GM18858 (cell line): Measurements from ENCODE around the gene DENND1A.

Source experiments
- ATAC-seq: cut with Tn5 transposase; IDR thresholded peaks from one replicate; pipeline ENCODE4 v1.9.1; 2021; ENCODE audit not compliant: unreplicated experiment

DENND1A gene

GRCh38 chr9:123550012-123550411 lies 379.9 kb downstream of the DENND1A start:
- ATAC-seq: no peak

DNA sequence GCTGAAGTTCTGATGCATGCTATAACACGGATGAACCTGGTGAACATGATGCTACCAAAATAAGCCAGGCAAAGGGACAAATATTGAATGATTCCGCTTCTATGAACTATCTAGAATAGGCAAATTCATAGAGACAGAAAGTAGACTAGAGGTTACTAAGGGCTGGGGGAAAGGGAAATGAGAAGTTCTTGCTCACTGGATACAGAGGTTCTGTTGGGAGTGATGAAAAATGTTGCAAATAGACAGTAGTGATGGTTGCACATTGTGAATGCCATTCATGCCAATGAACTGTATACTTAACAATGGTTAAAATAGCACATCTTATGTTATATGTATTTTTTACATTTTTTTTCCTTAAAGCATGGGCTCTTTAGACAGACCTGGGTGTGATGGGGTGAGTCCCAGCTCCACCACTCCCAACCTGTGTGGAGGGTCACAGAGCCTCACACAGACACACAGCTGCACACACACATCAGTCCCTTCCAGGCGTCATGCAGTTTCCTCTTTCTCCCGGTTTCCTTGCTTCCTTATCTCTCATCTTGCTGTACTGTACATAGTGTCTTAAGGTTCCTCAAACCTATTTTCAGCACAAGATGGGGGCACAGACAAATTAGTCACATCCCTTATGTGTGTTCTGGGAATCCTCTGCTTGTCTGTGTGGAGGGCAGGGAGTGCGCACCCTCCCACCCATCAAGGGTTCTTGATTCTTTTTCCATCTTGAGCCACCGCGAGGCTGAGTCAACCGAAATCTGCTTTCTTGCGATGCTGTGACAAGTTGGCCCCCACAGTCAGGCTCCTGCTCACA lies 381.0 kb downstream of the DENND1A start:
- ATAC-seq: no peak

DNA sequence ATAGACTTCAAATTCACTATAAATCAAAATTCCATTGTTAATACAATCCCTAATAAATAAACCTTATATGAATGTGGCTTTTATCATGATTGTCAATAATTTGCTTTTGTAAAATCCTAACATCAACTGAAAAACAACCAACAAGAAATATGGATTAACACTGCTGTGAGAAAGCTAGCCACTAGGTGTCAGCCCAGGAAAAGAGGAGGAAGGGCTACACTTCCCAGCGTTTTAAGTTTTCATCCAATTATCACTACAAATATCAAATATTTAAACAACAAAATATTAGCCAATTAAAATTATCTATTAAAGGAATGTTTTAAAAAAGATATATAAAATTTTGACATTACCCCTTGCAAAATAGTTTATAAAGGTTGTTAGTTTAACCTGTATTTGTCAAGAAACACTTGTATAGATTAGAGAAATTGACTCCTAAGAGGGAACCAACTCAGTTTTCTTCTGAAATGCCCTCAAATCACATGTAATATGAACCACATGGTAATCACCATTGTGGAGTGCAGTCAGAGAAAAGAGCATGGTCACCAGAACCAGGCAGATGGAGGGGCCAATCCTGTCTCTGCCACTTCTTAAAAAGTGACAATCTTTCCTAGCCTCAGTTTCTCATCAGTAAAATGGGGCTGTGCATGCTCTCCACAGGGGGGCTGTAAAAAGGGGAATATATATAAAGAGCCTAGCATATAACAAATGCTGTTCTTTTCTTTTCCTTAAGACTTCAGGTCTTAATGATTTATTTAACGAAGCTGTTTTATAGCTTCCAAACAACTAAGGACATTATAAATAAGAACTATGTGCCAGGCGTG lies 385.7 kb downstream of the DENND1A start:
- ATAC-seq: no peak

GRCh38 chr9:123543492-123543891 lies 386.4 kb downstream of the DENND1A start:
- no peak for ATAC-seq

- no peak for ATAC-seq
Measured at GRCh38 chr9:123542435-123543225, 387.3 kb downstream of the DENND1A start.

DNA sequence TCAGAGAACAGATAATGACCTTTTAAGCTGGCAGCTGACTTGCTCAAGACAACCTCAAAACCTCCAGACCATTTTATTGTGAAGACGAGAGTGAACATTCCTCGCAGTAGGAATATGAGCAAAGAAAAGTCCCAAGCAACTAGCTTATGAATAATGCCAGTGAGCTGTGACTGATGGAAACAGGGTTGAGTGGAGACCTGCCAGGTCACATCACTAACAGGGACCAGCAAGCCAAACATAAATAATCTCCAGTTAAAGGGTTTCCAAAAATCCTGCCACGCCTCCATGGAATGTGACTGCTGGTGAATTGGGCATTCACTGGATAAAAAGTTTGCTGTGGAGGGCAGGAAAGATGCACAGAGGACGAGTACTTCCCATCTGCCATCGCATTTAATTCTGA lies 388.5 kb downstream of the DENND1A start:
- no peak for ATAC-seq

- ATAC-seq: no peak
Measured at GRCh38 chr9:123540457-123540856, 389.5 kb downstream of the DENND1A start.

GRCh38 chr9:123537809-123538208 lies 392.1 kb downstream of the DENND1A start:
- no peak for ATAC-seq

DNA sequence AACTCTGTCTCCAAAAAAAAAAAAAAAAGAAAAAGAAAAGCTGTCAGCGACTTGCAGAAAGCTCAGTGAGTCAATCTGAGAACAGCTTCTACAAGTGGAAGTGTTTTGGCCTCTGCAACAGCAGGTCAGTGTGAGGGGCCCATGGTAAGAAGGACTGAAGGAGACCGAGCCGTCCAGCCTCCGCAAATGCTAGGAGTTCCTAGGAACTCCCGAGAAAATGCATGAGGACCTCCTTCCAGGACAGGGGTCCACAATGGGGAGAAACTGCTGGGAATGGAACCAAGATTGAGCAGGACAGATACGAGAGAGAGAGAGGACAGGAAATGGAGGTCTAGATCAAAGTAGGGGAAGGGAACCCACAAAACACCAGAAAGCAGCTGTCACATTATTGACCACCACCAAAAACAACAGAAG lies 393.5 kb downstream of the DENND1A start:
- no peak for ATAC-seq

DNA sequence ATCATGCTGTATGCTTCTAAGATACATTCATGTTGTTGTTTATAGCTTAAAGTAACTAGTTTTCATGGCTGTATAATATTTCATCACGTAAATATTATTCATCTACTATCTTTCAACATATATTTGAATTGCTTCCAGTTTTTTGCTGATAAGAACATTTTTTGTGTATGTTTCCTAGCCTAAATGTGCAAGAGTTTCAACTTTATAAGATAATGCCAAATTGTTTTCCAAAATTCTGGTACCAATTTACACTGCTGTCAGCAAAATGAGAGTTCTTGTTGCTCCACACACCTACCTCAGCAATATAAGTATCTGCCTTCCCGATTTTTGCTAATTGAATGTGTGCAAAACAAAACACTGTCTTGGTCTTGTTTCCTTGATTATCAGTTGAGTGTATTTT lies 395.6 kb downstream of the DENND1A start:
- ATAC-seq: no peak

DNA sequence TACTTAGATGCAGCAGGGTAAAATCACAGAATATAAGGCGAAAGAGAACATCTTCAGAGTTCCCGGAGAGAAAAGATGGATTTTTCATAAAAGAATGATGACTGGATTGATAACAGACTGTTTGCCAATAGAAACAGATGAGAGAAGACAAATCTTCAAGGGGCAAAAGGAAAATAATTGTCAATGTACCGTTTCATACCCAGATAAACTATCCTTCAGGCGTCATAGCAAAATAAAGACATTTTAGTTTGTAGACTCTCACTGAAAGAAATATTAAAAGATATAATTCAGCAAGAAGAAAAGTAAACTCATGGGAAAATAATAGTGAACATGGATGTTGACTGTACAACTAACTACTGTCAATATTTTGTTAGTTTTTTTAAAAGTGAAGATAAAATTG lies 399.7 kb downstream of the DENND1A start:
- no peak for ATAC-seq

- no peak for ATAC-seq
Measured at GRCh38 chr9:123528501-123528900, 401.4 kb downstream of the DENND1A start.

DNA sequence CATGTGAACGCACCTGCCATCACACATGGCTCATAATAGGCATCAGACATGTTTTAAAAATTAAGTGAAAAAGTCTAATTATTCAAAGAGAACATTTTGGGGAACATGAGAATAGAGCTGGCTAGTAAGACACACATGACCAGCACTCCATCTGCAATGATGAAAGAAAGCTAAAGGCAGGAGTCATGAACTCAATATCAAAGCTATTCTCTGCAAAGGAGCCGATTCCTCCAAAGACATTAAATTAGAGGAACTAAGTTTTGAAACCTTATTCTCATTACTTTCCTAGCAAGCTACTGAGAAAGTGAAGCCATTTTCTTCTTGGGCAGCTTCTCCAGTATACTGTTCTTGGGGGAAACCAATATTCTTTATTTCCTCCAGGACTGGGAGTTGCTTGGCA lies 401.9 kb downstream of the DENND1A start:
- ATAC-seq: no peak

GRCh38 chr9:123525957-123526356 lies 404.0 kb downstream of the DENND1A start:
- ATAC-seq: no peak

DNA sequence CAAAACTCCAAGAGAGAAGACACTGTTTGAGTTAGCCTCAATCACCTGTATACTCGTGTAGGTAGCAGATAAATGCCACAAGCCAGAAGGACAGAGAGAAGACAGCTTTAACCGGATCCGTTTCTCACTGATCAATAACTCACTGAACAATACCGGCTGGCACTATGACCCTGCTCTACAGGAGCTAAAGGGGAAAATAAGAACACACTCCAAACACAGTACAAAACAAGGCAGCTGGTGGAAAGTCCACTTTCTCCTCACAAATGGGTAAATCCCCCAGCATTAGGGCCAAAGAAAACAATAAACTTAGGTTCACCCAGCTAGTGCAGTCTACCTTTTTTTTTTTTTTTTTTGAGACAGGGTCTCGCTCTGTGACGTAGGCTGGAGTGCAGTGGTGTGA lies 404.5 kb downstream of the DENND1A start:
- ATAC-seq: no peak

GRCh38 chr9:123524866-123525265 lies 405.1 kb downstream of the DENND1A start:
- ATAC-seq: no peak

DNA sequence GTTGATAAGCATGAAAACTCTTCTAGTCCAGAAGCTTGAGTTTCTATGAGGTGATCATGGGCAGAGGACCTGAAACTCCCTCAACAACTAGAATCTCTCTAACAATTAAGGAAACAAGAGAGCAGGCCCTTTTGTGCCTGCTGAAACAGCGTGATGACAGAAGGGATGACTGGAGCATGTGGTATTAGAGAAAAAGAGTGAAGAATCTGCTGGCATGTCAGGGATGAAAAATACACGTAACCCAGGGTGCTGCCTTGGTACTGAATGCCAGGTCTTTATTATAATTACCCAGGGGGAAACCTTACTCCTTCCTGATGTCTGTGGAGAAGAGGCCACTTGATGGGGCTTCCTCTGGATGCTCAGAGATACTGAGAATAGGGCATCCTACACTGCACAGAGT lies 406.1 kb downstream of the DENND1A start:
- ATAC-seq: no peak

GRCh38 chr9:123523001-123523400 lies 406.9 kb downstream of the DENND1A start:
- ATAC-seq: no peak

DNA sequence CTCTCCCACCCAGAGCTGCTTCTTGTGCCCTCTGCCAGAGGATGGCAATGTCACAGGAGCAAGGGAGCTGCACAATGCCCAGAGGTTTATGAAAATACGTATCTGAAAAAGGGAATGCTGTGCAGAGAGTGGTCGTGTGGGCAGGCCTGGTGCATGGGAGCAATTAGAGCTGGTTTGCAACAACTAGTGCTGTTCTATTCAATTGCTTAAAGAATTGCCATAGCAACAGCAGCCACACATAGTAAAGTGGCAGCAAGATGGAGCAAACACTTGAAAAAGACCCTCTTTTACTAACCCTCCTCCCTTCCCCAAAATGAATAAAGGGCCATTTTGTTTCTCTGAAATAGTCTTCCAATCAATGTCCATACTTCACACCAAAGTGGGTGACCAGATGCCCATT lies 407.7 kb downstream of the DENND1A start:
- ATAC-seq: no peak

- no peak for ATAC-seq
Measured at GRCh38 chr9:123518338-123518737, 411.6 kb downstream of the DENND1A start.

- ATAC-seq: no peak
Measured at GRCh38 chr9:123517512-123517911, 412.4 kb downstream of the DENND1A start.
